ENCODE results near the gene CTTNBP2NL.

DNA sequence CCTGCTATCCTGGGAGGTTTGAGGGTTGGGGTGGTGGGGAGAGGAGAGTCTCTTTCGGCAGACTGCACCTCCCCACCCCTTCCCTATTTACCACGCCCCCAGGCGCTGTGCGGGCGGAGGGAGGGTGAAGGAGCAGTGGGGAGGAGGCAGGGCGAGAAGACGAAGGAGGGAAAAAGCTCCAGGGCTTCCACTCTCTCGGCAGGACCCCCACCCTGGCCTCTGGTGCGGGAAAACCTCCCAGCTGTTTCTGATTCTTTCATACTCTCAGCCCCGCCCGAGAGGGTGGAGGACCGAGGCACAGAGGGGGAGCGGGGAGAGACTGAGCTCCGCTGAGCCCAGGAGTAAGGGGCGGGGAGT, 111.9 kb downstream of the CTTNBP2NL start:
- TF ChIP-seq, protein P1, sequence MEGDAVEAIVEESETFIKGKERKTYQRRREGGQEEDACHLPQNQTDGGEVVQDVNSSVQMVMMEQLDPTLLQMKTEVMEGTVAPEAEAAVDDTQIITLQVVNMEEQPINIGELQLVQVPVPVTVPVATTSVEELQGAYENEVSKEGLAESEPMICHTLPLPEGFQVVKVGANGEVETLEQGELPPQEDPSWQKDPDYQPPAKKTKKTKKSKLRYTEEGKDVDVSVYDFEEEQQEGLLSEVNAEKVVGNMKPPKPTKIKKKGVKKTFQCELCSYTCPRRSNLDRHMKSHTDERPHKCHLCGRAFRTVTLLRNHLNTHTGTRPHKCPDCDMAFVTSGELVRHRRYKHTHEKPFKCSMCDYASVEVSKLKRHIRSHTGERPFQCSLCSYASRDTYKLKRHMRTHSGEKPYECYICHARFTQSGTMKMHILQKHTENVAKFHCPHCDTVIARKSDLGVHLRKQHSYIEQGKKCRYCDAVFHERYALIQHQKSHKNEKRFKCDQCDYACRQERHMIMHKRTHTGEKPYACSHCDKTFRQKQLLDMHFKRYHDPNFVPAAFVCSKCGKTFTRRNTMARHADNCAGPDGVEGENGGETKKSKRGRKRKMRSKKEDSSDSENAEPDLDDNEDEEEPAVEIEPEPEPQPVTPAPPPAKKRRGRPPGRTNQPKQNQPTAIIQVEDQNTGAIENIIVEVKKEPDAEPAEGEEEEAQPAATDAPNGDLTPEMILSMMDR (conservative IDR thresholded peaks at IDR 0.05): no peak
- TF ChIP-seq EZH2 (IDR thresholded peaks at IDR 0.05; ENCODE audit: low read depth): no peak

Data from PC-9 (cell line).